ENCODE measurements around the gene PCNX2. TPM values are rescaled to one million over a fixed set of nuclear protein-coding genes. Genes with fewer than 3 reads are reported as not detected.
"Not testable (repeated sequence)": the region's sequence is repeated elsewhere in the genome, so short reads cannot be mapped to it uniquely, and the experiment has no call there.

The PCNX2 gene
- polyA plus RNA-seq, 3 donors: 1.6 to 2.1 (median 1.8) TPM

GRCh38 chr1:233097959-233098580, 197.5 kb downstream of the PCNX2 start:
- 39 to 66% (median 61%) methylated on average over 1 of the region's 1 CpG for WGBS, 3 donors
- H3K27ac ChIP-seq (ENCODE audit: low read depth, low read length): no peak overlapping the region

- no peak overlapping the region for H3K27ac ChIP-seq (ENCODE audit: low read depth, low read length)
- WGBS, 3 donors: 87 to 93% (median 91%) methylated on average over 3 of the region's 3 CpGs
These were observed 198.0 kb downstream of the PCNX2 start for GRCh38 chr1:233097546-233097945.

DNA sequence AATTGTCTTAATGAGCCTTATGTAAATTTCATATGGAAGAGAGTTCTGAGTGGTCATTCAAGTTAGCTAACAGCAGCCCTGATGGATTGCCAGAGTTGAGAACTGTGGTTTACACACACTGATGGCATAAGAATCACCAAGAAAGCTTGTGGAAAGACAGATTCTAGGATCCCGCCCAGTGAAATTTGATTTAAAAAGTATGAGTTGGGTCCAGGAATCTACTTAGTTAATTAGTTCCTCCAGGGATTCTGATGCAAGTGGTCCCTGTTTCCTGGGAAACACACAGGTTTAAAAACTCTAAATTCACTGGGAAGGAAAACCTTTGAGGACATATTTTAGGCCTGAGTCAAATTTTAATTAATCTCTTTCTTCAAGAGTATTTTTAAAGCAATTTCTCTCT, 200.8 kb downstream of the PCNX2 start:
- H3K27ac ChIP-seq (ENCODE audit: low read depth, low read length): no peak overlapping the region
- 79 to 93% (median 91%) methylated on average over 1 of the region's 1 CpG for WGBS, 3 donors

DNA sequence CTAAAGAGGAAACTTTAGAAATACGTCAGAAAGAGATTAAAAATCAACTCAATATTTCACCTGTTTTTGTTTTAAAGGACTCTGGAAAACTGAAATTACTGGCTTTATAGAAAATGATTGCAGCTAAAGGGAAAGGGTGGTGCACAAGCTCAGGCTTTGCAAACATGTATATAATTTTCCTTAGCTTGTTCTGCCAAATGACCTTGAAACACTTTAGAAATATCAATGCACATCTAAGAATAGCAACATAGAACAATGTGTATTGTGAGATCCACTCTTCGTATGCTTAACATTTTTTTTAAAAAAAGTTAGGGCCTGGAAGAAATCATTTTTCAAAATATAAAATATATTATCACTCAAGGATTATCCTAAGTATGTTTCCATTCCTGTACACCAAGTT, 201.3 kb downstream of the PCNX2 start:
- WGBS, 3 donors: 53 to 79% (median 77%) methylated on average over 2 of the region's 2 CpGs
- H3K27ac ChIP-seq (ENCODE audit: low read depth, low read length): no peak overlapping the region

DNA sequence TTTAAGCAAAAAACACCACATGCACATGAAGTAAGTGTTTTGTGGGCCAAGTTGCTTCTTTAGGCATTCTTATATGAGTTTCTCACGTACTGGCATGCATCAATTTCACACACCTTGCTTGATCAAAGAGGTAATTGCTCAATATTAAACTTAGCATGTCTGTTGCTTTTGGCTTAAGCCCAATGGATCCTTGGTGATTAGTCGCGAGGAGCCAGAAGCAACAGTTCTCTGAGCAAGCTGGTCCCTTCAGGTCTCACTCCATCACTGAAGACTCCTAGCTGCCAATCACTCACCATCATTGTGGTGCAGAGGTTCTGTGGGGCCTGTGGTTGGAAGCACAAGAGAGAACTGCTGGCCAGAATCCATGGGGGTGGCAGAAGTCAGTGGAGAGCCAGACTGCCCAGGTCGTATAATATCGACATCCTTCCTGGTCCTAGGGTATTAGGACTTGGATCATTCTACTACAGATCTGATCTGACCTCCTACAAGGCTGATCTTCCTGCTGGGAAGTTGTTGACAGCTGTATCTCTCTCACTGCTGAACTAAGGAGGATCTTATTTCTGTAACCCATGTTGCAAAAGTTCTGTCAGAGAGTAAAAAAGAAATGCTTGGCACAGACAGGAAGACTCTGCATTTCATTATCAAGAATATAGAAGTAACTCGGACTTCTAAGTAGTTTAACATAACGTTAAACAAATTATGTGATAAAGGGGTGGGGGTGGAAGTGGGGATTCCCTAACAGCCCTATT, 204.6 kb downstream of the PCNX2 start:
- 64 to 92% (median 65%) methylated on average over 7 of the region's 7 CpGs for WGBS, 3 donors
- H3K27ac ChIP-seq (ENCODE audit: low read depth, low read length): no peak overlapping the region

DNA sequence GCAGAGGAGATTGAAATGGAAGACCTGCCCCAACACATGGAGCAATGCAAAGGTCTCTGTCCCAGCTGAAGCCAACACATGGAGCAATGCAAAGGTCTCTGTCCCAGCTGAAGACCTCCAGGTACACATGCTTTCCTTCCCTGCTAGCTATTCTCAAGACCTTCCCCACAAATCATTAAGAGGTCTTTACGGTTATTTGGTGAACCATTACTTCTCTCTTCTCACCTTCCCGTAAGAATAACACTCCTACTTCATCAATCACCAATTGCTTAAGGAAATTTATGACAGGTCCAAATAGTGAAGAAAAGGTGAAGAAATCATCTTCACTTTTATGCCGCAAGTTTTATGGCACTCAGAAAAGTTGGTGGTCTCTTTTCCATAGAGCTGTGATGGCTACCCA, 206.3 kb downstream of the PCNX2 start:
- WGBS, 3 donors: 96 to 99% (median 98%) methylated on average over 3 of the region's 3 CpGs
- no peak overlapping the region for H3K27ac ChIP-seq (ENCODE audit: low read depth, low read length)

- no peak overlapping the region for H3K27ac ChIP-seq (ENCODE audit: low read depth, low read length)
- 92 to 97% (median 94%) methylated on average over 6 of the region's 6 CpGs for WGBS, 3 donors
These were observed 206.9 kb downstream of the PCNX2 start for GRCh38 chr1:233088613-233089012.

GRCh38 chr1:233086961-233087881, 208.3 kb downstream of the PCNX2 start:
- WGBS, 3 donors: 68 to 77% (median 76%) methylated on average over 10 to 11 of the region's 11 CpGs
- no peak overlapping the region for H3K27ac ChIP-seq (ENCODE audit: low read depth, low read length)

- 93 to 98% (median 93%) methylated on average over 3 of the region's 3 CpGs for WGBS, 3 donors
These were observed 210.0 kb downstream of the PCNX2 start for GRCh38 chr1:233085566-233085965.

DNA sequence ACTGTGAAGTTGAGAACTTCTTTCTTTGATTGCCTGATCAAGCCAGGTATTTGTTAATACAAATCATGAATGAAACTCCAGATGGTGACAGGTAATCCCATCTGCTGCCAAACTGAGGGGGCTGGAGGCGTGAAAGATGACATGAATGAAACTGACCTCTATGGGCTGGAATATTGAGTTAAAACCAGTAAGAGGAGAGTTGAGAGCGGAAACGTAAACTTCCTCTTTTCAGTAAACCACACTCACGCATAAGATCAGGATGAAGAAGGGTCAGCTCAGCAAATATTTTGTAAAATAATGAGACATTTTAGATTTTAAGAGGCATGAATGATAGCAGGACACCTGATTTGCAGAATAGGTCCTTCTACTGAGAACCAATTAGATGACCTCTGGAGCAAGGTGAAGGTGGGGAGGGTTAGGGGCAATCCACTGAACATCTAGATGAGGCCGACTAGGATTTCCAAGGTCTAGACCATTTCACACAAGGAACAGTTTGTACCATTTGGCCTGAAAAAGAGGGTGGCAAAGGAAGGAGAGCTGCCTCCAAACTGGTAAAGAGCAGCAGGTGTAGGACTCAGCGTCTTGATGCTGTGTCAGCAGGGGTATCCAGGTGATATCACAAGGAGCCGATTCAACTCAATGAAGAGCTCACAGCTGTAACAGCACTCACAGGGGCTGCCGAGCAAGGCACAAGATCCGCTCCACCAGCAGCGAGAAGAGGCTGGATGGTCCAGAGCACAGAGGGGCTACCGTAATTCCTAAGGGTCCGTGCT, 212.6 kb downstream of the PCNX2 start:
- 79 to 90% (median 86%) methylated on average over 12 of the region's 12 CpGs for WGBS, 3 donors
- no peak overlapping the region for H3K27ac ChIP-seq (ENCODE audit: low read depth, low read length)

More at GRCh38 chr1:233085566-233085965, 210.0 kb downstream of the PCNX2 start:
- H3K27ac ChIP-seq (ENCODE audit: low read depth, low read length): no peak overlapping the region

- no peak overlapping the region for H3K27ac ChIP-seq (ENCODE audit: low read depth, low read length)
- 12 to 46% (median 35%) methylated on average over 2 of the region's 2 CpGs for WGBS, 3 donors
These were observed 213.8 kb downstream of the PCNX2 start for GRCh38 chr1:233081735-233082134.

DNA sequence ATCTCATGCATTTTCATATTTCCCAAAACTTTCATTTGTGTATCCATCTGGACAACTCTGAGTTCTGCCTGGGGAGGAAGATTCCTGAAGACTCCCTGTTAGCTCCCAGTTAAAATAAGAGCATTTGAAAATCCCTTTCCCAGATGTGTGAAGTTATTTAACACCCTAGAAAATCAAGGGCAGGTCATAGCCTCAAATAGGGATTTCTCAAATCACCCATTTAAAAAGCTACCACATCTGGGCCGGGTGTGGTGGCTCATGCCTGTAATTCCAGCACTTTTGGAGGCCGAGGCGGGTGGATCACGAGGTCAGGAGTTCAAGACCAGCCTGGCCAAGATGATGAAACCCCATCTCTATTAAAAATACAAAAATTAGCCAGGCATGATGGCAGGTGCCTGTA, 214.7 kb downstream of the PCNX2 start:
- not testable (repeated sequence) for H3K27ac ChIP-seq (ENCODE audit: low read depth, low read length)
- 92 to 94% (median 92%) methylated on average over 4 of the region's 4 CpGs for WGBS, 3 donors

GRCh38 chr1:233080286-233080685, 215.2 kb downstream of the PCNX2 start:
- 94 to 97% (median 96%) methylated on average over 3 of the region's 3 CpGs for WGBS, 3 donors
- no peak overlapping the region for H3K27ac ChIP-seq (ENCODE audit: low read depth, low read length)

- no peak overlapping the region for H3K27ac ChIP-seq (ENCODE audit: low read depth, low read length)
- WGBS, 3 donors: 71 to 90% (median 88%) methylated on average over 4 of the region's 4 CpGs
These were observed 216.0 kb downstream of the PCNX2 start for GRCh38 chr1:233079574-233079973.

DNA sequence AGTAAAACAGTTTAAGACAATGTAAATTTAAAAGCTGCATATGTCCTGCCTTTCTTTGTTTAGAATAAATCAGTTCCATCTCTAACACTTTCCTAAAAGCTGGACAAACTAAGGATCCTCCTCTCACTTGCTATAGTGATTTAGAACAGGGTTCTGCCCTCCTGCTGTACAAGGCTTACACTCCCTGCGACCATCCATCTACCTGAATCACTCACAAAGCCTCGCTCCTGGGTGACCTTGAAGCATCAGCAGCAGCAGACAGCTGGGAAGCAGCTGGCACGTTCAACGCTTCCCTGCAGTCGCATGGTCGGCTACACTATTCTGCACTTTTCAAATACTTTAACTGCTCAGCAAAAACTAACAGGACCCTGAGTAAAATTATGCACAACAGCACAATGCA, 217.1 kb downstream of the PCNX2 start:
- 67 to 90% (median 86%) methylated on average over 6 of the region's 6 CpGs for WGBS, 3 donors
- no peak overlapping the region for H3K27ac ChIP-seq (ENCODE audit: low read depth, low read length)

DNA sequence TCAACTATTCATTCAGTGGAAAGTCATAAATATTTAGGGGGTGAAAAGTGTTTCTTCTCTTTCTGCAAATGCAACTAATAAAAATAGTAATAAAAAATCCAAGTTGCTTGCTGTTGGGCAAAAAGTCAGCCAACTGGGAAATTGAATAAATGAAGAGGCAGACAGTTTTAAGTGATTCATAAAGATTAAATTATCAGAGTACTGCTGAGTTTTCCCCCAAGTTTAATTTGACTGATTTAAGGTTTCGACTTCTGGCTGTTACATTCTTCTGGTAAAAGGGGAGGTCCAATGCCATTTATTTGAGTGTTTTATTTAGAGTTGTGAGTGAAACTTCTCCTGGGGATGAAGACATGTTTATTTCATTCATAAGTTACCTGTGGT, 219.6 kb downstream of the PCNX2 start:
- 69 to 88% (median 83%) methylated on average over 1 of the region's 1 CpG for WGBS, 3 donors
- H3K27ac ChIP-seq (ENCODE audit: low read depth, low read length): no peak overlapping the region

DNA sequence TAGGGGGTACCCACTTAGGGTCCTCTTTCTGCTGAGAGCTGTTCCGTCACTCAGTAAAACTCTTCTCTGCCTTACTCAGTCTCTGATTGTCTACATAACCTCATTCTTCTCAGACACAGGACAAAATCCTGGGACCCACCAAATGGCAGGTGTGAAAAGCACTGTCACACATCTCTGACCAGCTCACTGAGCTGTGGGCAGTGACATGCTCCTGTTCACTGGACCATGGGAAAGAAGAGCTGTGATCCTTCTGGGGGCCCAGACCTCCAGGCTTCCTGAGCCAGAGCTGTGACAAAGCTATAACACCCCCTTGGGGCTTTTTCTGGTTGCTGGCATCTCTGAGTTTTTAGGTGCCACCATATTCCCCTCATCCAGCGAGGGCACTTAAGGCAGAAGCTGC, 229.4 kb downstream of the PCNX2 start:
- H3K27ac ChIP-seq (ENCODE audit: low read depth, low read length): no peak overlapping the region
- WGBS, 3 donors: 95 to 100% (median 97%) methylated on average over 2 of the region's 2 CpGs

- H3K27ac ChIP-seq (ENCODE audit: low read depth, low read length): no peak overlapping the region
- WGBS, 3 donors: 95 to 100% (median 95%) methylated on average over 2 of the region's 2 CpGs
These were observed 229.8 kb downstream of the PCNX2 start for GRCh38 chr1:233065685-233066084.
